Mesendoderm (in vitro differentiated cells): Measurements from ENCODE around the gene KMT5C.

Source experiments
- DNase-seq: peaks from one replicate; pipeline ENCODE4 v3.0.0; 2013
- H2AK5ac ChIP-seq: 2 replicates; pipeline ENCODE4 v1.6.1; 2013; ENCODE audit warnings: low read length, inconsistent platforms
- H2BK120ac ChIP-seq: 2 replicates; pipeline ENCODE4 v1.6.1; 2013; ENCODE audit warnings: low read depth, mild to moderate bottlenecking, low read length, moderate library complexity, mixed read lengths
- H2BK15ac ChIP-seq: replicated peaks from 2 replicates; pipeline ENCODE4 v1.6.1; 2013; ENCODE audit warnings: low read depth, mild to moderate bottlenecking, moderate library complexity
- H2BK5ac ChIP-seq: 2 replicates; pipeline ENCODE4 v1.6.1; 2013; ENCODE audit warnings: low read length, inconsistent platforms
- H3K18ac ChIP-seq: 2 replicates; pipeline ENCODE4 v1.6.1; 2013; ENCODE audit warnings: mild to moderate bottlenecking, low read length, mixed read lengths
- H3K23ac ChIP-seq: one replicate; pipeline ENCODE4 v1.6.1; 2013; ENCODE audit warnings: low read length
- H3K27ac ChIP-seq: 2 replicates; pipeline ENCODE4 v1.5.1; 2013; ENCODE audit warnings: low read depth, mild to moderate bottlenecking, inconsistent platforms, low read length, moderate library complexity
- H3K27me3 ChIP-seq: 2 replicates; pipeline ENCODE4 v1.6.1; 2013; ENCODE audit warnings: low read length, control low read depth, mild to moderate bottlenecking, inconsistent platforms; ENCODE audit not compliant: insufficient read depth, poor library complexity
- H3K36me3 ChIP-seq: 2 replicates; pipeline ENCODE4 v1.6.1; 2013; ENCODE audit warnings: low read length, inconsistent platforms; ENCODE audit not compliant: control insufficient read depth, insufficient read depth
- H3K4ac ChIP-seq: one replicate; pipeline ENCODE4 v1.6.1; 2013; ENCODE audit warnings: low read depth, mild to moderate bottlenecking, low read length, moderate library complexity
- H3K4me1 ChIP-seq: 2 replicates; pipeline ENCODE4 v1.6.1; 2013; ENCODE audit warnings: low read depth, low read length, inconsistent platforms; ENCODE audit not compliant: control insufficient read depth
- H3K4me2 ChIP-seq: 2 replicates; pipeline ENCODE4 v1.6.1; 2013; ENCODE audit warnings: low read length
- H3K4me3 ChIP-seq: 2 replicates; pipeline ENCODE4 v1.5.1; 2013; ENCODE audit warnings: mild to moderate bottlenecking, low read length
- H3K56ac ChIP-seq: one replicate; pipeline ENCODE4 v1.6.1; 2013; ENCODE audit warnings: low read length
- H3K79me1 ChIP-seq: 2 replicates; pipeline ENCODE4 v1.6.1; 2013; ENCODE audit warnings: low read length, inconsistent platforms
- H3K79me2 ChIP-seq: 2 replicates; pipeline ENCODE4 v1.6.1; 2013; ENCODE audit warnings: mild to moderate bottlenecking, low read length; ENCODE audit not compliant: control insufficient read depth, insufficient read depth
- H3K9ac ChIP-seq: 2 replicates; pipeline ENCODE4 v1.6.1; 2013; ENCODE audit warnings: low read length, inconsistent platforms
- H4K5ac ChIP-seq: one replicate; pipeline ENCODE4 v1.6.1; 2013; ENCODE audit warnings: low read length
- H4K8ac ChIP-seq: one replicate; pipeline ENCODE4 v1.6.1; 2013; ENCODE audit warnings: low read depth, mild to moderate bottlenecking, control low read depth, low read length, moderate library complexity
- WGBS: extraction: QIAGEN DNeasy Blood & Tissue Kit; methylation state at CpG from one replicate; pipeline ENCODE4 v1.1.7; 2013; ENCODE audit warnings: low lambda C conversion rate, missing lambda C conversion rate; ENCODE audit not compliant: insufficient coverage; ENCODE audit errors: extremely low coverage; 5-methylcytosine and 5-hydroxymethylcytosine counted together

Gene KMT5C

GRCh38 chr19:55382522-55383054 is 42.9 kb downstream of the KMT5C start:
- Histone ChIP-seq H4K5ac (no peak overlapping the region), H3K27ac (no peak overlapping the region), H3K27me3 (no peaks in the 10 kb centered on the region), H2BK15ac (no peak overlapping the region), H3K4me1 (peaks cover 9% of the 10 kb centered on the region), H3K23ac (no peak overlapping the region), H3K36me3 (peaks cover 6% of the 10 kb centered on the region), H3K9ac (no peak overlapping the region), H3K79me2 (peaks cover 18% of the 10 kb centered on the region), H3K4me3 (no peak overlapping the region), H3K4me2 (no peak overlapping the region), H2BK120ac (no peak overlapping the region), H2BK5ac (no peak overlapping the region), H4K8ac (no peak overlapping the region), H3K79me1 (peaks cover 12% of the 10 kb centered on the region), H3K18ac (no peak overlapping the region), H3K56ac (no peak overlapping the region), H3K4ac (no peak overlapping the region), H2AK5ac (no peak overlapping the region)
- no CpG with 5 or more reads among the region's 3 CpGs for WGBS
- DNase-seq = no peak

DNA sequence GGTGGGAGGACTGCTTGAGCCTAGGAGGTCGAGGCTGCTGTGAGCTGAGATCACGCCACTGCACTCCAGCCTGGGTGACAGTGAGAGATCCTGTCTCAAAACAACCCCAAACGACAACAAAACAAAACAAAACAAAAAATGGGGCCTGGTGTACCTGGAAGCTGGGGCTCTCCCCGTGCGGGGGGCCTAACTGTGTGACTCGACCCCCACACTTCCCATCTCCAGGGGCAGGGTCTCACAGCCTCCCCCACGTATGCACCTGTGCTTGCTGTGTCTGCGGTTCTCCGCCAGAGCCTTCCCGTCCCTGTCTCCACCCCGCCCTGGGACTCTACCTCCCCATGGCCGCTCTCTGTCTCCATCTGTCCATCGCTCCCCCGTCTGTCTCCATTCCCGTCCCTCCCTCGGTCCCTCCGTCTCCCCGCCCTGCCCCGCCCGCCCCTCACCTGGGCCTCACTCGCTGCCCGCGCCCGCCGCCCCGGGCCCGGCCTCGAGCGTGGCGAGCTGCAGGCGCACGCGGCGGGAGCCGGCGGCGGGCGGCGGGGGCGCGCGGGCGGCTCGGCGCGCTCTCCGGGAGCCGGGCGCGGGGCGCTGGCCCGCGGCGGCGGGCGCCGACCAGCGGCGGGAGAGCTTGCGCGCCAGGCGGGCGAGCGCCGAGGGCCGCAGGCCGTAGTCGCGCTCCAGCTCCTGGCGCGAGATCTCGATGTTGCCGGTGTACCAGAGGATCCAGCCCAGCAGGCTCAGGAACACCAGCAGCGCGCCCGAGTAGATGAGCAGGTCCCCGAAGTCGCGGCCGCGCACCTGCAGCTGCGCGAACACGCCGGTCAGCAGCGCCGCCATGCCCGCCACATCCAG is 43.8 kb downstream of the KMT5C start:
- H3K36me3 ChIP-seq = peaks cover 13% of the 10 kb centered on the region
- H3K27me3 ChIP-seq = no peaks in the 10 kb centered on the region
- DNase-seq = peak; percentile 78
- no peak overlapping the region for H4K5ac ChIP-seq
- no peak overlapping the region for H4K8ac ChIP-seq
- no peak overlapping the region for H2BK5ac ChIP-seq
- H3K4me1 ChIP-seq = peaks cover 13% of the 10 kb centered on the region
- peak overlapping the region; percentile 66 for H3K4me2 ChIP-seq
- no peak overlapping the region for H2AK5ac ChIP-seq
- peak overlapping the region; percentile 42 for H3K4me3 ChIP-seq
- peak overlapping the region; percentile 99 for H3K9ac ChIP-seq
- H2BK15ac ChIP-seq = no peak overlapping the region
- H3K79me1 ChIP-seq = peaks cover 19% of the 10 kb centered on the region
- WGBS = no CpG with 5 or more reads among the region's 88 CpGs
- peak overlapping the region; percentile 43 for H3K27ac ChIP-seq
- peaks cover 27% of the 10 kb centered on the region for H3K79me2 ChIP-seq
- peak overlapping the region; percentile 89 for H3K56ac ChIP-seq
- H3K4ac ChIP-seq = peak overlapping the region; percentile 41
- H3K18ac ChIP-seq = peak overlapping the region; percentile 75
- H3K23ac ChIP-seq = peak overlapping the region; percentile 66
- H2BK120ac ChIP-seq = no peak overlapping the region

- Histone ChIP-seq H2BK120ac (no peak within 1 kb of the TSS), H3K27me3 (no peaks in the 10 kb centered on the region), H3K18ac (peak within 1 kb of the TSS; percentile 75), H3K9ac (peak within 1 kb of the TSS; percentile 99), H2BK15ac (no peak within 1 kb of the TSS), H3K4me1 (peaks cover 13% of the 10 kb centered on the region), H4K8ac (no peak within 1 kb of the TSS), H3K79me1 (peaks cover 23% of the 10 kb centered on the region), H3K36me3 (peaks cover 19% of the 10 kb centered on the region), H2AK5ac (peak within 1 kb of the TSS; percentile 55), H3K4me3 (peak within 1 kb of the TSS; percentile 42), H3K4me2 (peak within 1 kb of the TSS; percentile 66), H3K56ac (peak within 1 kb of the TSS; percentile 89), H3K79me2 (peaks cover 29% of the 10 kb centered on the region), H3K4ac (peak within 1 kb of the TSS; percentile 41), H4K5ac (no peak within 1 kb of the TSS), H2BK5ac (peak within 1 kb of the TSS; percentile 43), H3K27ac (peak within 1 kb of the TSS; percentile 71), H3K23ac (peak within 1 kb of the TSS; percentile 66)
- WGBS = no CpG with 5 or more reads among the region's 72 CpGs
- no peak for DNase-seq
These were observed 44.6 kb downstream of the KMT5C start, which contains the start of gene TMEM238 for GRCh38 chr19:55384131-55384919. Gene TMEM238 (minus strand): TSS chr19:55384292. CDS start chr19:55384259, 33 bp downstream.

GRCh38 chr19:55384920-55385723 is 45.4 kb downstream of the KMT5C start:
- Histone ChIP-seq H3K56ac (peak overlapping the region; percentile 100), H4K8ac (no peak overlapping the region), H2BK5ac (peak overlapping the region; percentile 97), H3K9ac (peak overlapping the region; percentile 99), H3K27ac (peak overlapping the region; percentile 85), H3K36me3 (peaks cover 21% of the 10 kb centered on the region), H3K4ac (no peak overlapping the region), H3K27me3 (no peaks in the 10 kb centered on the region), H3K4me3 (peak overlapping the region; percentile 73), H3K4me1 (peaks cover 13% of the 10 kb centered on the region), H3K79me1 (peaks cover 23% of the 10 kb centered on the region), H3K4me2 (peak overlapping the region; percentile 98), H3K23ac (peak overlapping the region; percentile 95), H2AK5ac (no peak overlapping the region), H3K79me2 (peaks cover 29% of the 10 kb centered on the region), H2BK15ac (no peak overlapping the region), H3K18ac (peak overlapping the region; percentile 75), H2BK120ac (no peak overlapping the region), H4K5ac (peak overlapping the region; percentile 98)
- DNase-seq = peak; percentile 98
- WGBS = no CpG with 5 or more reads among the region's 34 CpGs
